K562 (cell line): ENCODE results near the gene SCUBE1.
A peak's percentile ranks its signal among the peaks of the same experiment; 100 is the strongest.

Experiments
- ATF4 ChIP-seq: fragments of 450-650 bp; formaldehyde crosslinking; IDR thresholded peaks from 2 replicates; pipeline ENCODE4 v1.4.0; 2022; ENCODE audit warnings: mild to moderate bottlenecking, moderate library complexity
- HBP1 ChIP-seq: fragments of 450-650 bp; formaldehyde crosslinking; IDR thresholded peaks from 2 replicates; pipeline ENCODE4 v1.4.0; 2022; ENCODE audit warnings: missing genetic modification characterization
- HINFP ChIP-seq: fragments of 450-650 bp; conservative IDR thresholded peaks from 2 replicates; pipeline ENCODE4 v1.6.1; 2016; ENCODE audit warnings: missing genetic modification characterization, low read depth, mild to moderate bottlenecking, control low read depth, missing compliant biosample characterization
- JUND ChIP-seq, 2 experiments: IDR thresholded peaks; 2 replicates in 1 of 2; 3 replicates in 1 of 2; pipeline ENCODE4 v1.6.1; 2011; ENCODE audit warnings: borderline replicate concordance in 2 of 2, low read depth in 2 of 2, low read length in 2 of 2, improper control_type of control experiment in 1 of 2, missing biosample characterization in 1 of 2, missing genetic modification characterization in 1 of 2, missing genetic modification reagents in 1 of 2
- RFX7 ChIP-seq: fragments of 250-450 bp; sonication (Bioruptor Pico); IDR thresholded peaks from 2 replicates; pipeline ENCODE4 v1.5.1; 2021; ENCODE audit warnings: mild to moderate bottlenecking
- SMC3 ChIP-seq: conservative IDR thresholded peaks from 2 replicates; pipeline ENCODE4 v1.6.1; 2011; ENCODE audit warnings: low read depth, low read length, improper control_type of control experiment; ENCODE audit not compliant: insufficient read depth
- TF ChIP-seq, protein P1 (sequence below), 3 experiments: IDR thresholded peaks in 2 of 3; conservative IDR thresholded peaks in 1 of 3; 2 replicates each; pipeline ENCODE4 v1.5.1; 2011 to 2012; ENCODE audit warnings: low read length in 3 of 3, mild to moderate bottlenecking in 3 of 3, control low read depth in 2 of 3, improper control_type of control experiment in 1 of 3, inconsistent platforms in 1 of 3, low read depth in 1 of 3, mixed read lengths in 1 of 3, moderate library complexity in 1 of 3; ENCODE audit not compliant: insufficient read depth in 2 of 3

GRCh38 chr22:43203471-43203981 lies 139.6 kb downstream of the SCUBE1 start:
- TF ChIP-seq SMC3, result no peak
- no peak for TF ChIP-seq HINFP
- TF ChIP-seq RFX7 (CRISPR knock-in tag), result no peak
- TF ChIP-seq JUND (IDR thresholded peaks at IDR 0.05; ENCODE audit: borderline replicate concordance, low read depth, low read length), result no peak
- TF ChIP-seq JUND (tag; IDR thresholded peaks at IDR 0.05; ENCODE audit: borderline replicate concordance, low read depth, low read length), result no peak
- no peak for TF ChIP-seq HBP1 (CRISPR knock-in tag)
- TF ChIP-seq, protein P1, sequence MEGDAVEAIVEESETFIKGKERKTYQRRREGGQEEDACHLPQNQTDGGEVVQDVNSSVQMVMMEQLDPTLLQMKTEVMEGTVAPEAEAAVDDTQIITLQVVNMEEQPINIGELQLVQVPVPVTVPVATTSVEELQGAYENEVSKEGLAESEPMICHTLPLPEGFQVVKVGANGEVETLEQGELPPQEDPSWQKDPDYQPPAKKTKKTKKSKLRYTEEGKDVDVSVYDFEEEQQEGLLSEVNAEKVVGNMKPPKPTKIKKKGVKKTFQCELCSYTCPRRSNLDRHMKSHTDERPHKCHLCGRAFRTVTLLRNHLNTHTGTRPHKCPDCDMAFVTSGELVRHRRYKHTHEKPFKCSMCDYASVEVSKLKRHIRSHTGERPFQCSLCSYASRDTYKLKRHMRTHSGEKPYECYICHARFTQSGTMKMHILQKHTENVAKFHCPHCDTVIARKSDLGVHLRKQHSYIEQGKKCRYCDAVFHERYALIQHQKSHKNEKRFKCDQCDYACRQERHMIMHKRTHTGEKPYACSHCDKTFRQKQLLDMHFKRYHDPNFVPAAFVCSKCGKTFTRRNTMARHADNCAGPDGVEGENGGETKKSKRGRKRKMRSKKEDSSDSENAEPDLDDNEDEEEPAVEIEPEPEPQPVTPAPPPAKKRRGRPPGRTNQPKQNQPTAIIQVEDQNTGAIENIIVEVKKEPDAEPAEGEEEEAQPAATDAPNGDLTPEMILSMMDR (IDR thresholded peaks at IDR 0.05 in 2 of 3, conservative IDR thresholded peaks at IDR 0.05 in 1 of 3; ENCODE audit: insufficient read depth in 2 of 3, low read depth in 1 of 3, low read length in 3 of 3), result 0 out of 6 replicates have a peak, but pooled peaks of 1 of the 3 experiments have one; percentile 16
- TF ChIP-seq ATF4 (CRISPR knock-in tag), result no peak
